Stimulated activated CD8-positive, alpha-beta memory T cell treated with anti-CD3 and anti-CD28 coated beads, Interleukin-4, amount 100 ng/mL, for 48 hours (primary cell): Measurements from ENCODE around the gene IRF3.
A peak's percentile ranks its signal among the peaks of the same experiment; 100 is the strongest.

Source experiments
- DNase-seq: peaks from one replicate; pipeline ENCODE4 v3.0.0-alpha.2; 2020

Gene IRF3

GRCh38 chr19:49687566-49688316 is 22.1 kb upstream of the IRF3 start:
- DNase-seq, result no peak

- DNase-seq, result no peak
Measured at GRCh38 chr19:49687150-49687549, 21.5 kb upstream of the IRF3 start.

- no peak for DNase-seq
Measured at GRCh38 chr19:49686503-49687088, 20.9 kb upstream of the IRF3 start.

- DNase-seq, result no peak
Measured at GRCh38 chr19:49685845-49686332, 20.2 kb upstream of the IRF3 start.

- no peak for DNase-seq
Measured at GRCh38 chr19:49684983-49685553, 19.4 kb upstream of the IRF3 start.

GRCh38 chr19:49684251-49684982 is 18.8 kb upstream of the IRF3 start:
- peak; percentile 50 for DNase-seq

GRCh38 chr19:49683814-49684250 is 18.2 kb upstream of the IRF3 start:
- DNase-seq, result no peak

- no peak for DNase-seq
Measured at GRCh38 chr19:49682274-49682673, 16.6 kb upstream of the IRF3 start.

- DNase-seq, result no peak
Measured at GRCh38 chr19:49681830-49682229, 16.2 kb upstream of the IRF3 start.

GRCh38 chr19:49680421-49681351 is 15.0 kb upstream of the IRF3 start:
- peak; percentile 99 for DNase-seq

GRCh38 chr19:49679771-49680413 is 14.2 kb upstream of the IRF3 start:
- no peak for DNase-seq

GRCh38 chr19:49678985-49679770 is 13.5 kb upstream of the IRF3 start:
- no peak for DNase-seq

- peak; percentile 88 for DNase-seq
Measured at GRCh38 chr19:49677901-49678674, 12.4 kb upstream of the IRF3 start.

GRCh38 chr19:49677231-49677900 is 11.7 kb upstream of the IRF3 start, which contains the start of gene PRMT1:
Gene PRMT1 (plus strand): TSS chr19:49677271. CDS start chr19:49677281, 10 bp downstream.
- peak; percentile 67 for DNase-seq

GRCh38 chr19:49676784-49677230 is 11.2 kb upstream of the IRF3 start:
- peak; percentile 99 for DNase-seq

- no peak for DNase-seq
Measured at GRCh38 chr19:49676136-49676783, 10.6 kb upstream of the IRF3 start.

GRCh38 chr19:49672131-49672919 is 6.7 kb upstream of the IRF3 start:
- peak; percentile 87 for DNase-seq

GRCh38 chr19:49669516-49669915 is 3.9 kb upstream of the IRF3 start:
- DNase-seq, result no peak
